CD14-positive monocyte (primary cell): ENCODE data around the gene RTL10. TPM values are rescaled to one million over a fixed set of nuclear protein-coding genes. Genes with fewer than 3 reads are reported as not detected.

Experiments
- DNase-seq, 3 donors: peaks; one replicate each; pipeline ENCODE4 v3.0.0-alpha.2; 2011 to 2022
- H2AFZ ChIP-seq: 2 replicates; pipeline ENCODE4 v1.6.0; 2012; ENCODE audit warnings: mild to moderate bottlenecking, low read depth, low read length, inconsistent platforms; ENCODE audit not compliant: insufficient read depth, poor library complexity, severe bottlenecking
- H3K27ac ChIP-seq, 2 donors: 1 replicate in 1 of 2; 2 replicates in 1 of 2; pipeline ENCODE4 v1.5.1; 2012 to 2013; ENCODE audit warnings: low read length in 2 of 2, control low read depth in 1 of 2, inconsistent platforms in 1 of 2, low read depth in 1 of 2, mild to moderate bottlenecking in 1 of 2
- H3K27me3 ChIP-seq, 2 donors: one replicate each; pipeline versions ENCODE4 v1.6.0 to v1.6.1; 2011 to 2013; ENCODE audit warnings: low read length in 2 of 2; ENCODE audit not compliant: control insufficient read depth in 2 of 2, insufficient read depth in 2 of 2
- H3K36me3 ChIP-seq, 2 donors: replicated peaks in 1 of 2; 1 replicate in 1 of 2; 2 replicates in 1 of 2; pipeline versions ENCODE4 v1.5.1 to v1.6.1; 2012 to 2013; ENCODE audit warnings: low read length in 2 of 2, control low read depth in 1 of 2, inconsistent platforms in 1 of 2, mild to moderate bottlenecking in 1 of 2; ENCODE audit not compliant: insufficient read depth in 2 of 2, control insufficient read depth in 1 of 2
- H3K4me1 ChIP-seq, 2 donors: 1 replicate in 1 of 2; 2 replicates in 1 of 2; pipeline versions ENCODE4 v1.5.1 to v1.6.1; 2012 to 2013; ENCODE audit warnings: low read length in 2 of 2, control low read depth in 1 of 2, inconsistent platforms in 1 of 2, mild to moderate bottlenecking in 1 of 2, moderate library complexity in 1 of 2; ENCODE audit not compliant: insufficient read depth in 2 of 2, control insufficient read depth in 1 of 2
- H3K4me2 ChIP-seq: replicated peaks from 2 replicates; pipeline ENCODE3; 2012; ENCODE audit warnings: low read length, moderate library complexity, mild to moderate bottlenecking; ENCODE audit not compliant: poor library complexity, severe bottlenecking; ENCODE audit errors: extremely low read depth
- H3K4me3 ChIP-seq, 3 experiments: fragments of 200-600 bp in 1 of 3; sonication (generic) in 1 of 3; replicated peaks in 1 of 3; 1 replicate in 2 of 3; 2 replicates in 1 of 3; pipeline ENCODE4 v1.5.1; 2011 to 2013; ENCODE audit warnings: low read length in 3 of 3, mild to moderate bottlenecking in 3 of 3, control low read depth in 2 of 3, low read depth in 2 of 3, inconsistent platforms in 1 of 3, moderate library complexity in 1 of 3
- H3K79me2 ChIP-seq: 2 replicates; pipeline ENCODE4 v1.6.0; 2012; ENCODE audit warnings: mild to moderate bottlenecking, control low read depth, inconsistent platforms, low read length, moderate library complexity; ENCODE audit not compliant: insufficient read depth
- H3K9ac ChIP-seq: 2 replicates; pipeline ENCODE4 v1.6.0; 2017; ENCODE audit warnings: low read length, mild to moderate bottlenecking; ENCODE audit not compliant: insufficient read depth, poor library complexity, severe bottlenecking
- H3K9me3 ChIP-seq, 2 donors: replicated peaks in 1 of 2; 1 replicate in 1 of 2; 2 replicates in 1 of 2; pipeline versions ENCODE4 v1.5.1 to v1.6.1; 2012 to 2013; ENCODE audit warnings: low read length in 2 of 2, control low read depth in 1 of 2; ENCODE audit not compliant: control insufficient read depth in 1 of 2, insufficient read depth in 1 of 2
- H4K20me1 ChIP-seq: 2 replicates; pipeline ENCODE4 v1.6.0; 2012; ENCODE audit warnings: mild to moderate bottlenecking, low read length, control low read depth, moderate library complexity; ENCODE audit not compliant: insufficient read depth
- H3K27ac Mint-ChIP-seq, 7 donors: one replicate each; pipeline ENCODE4 v1.8.0; 2020; ENCODE audit warnings: mild to moderate bottlenecking in 7 of 7, mixed read lengths in 7 of 7, moderate library complexity in 6 of 7, inconsistent platforms in 2 of 7
- H3K27me3 Mint-ChIP-seq, 3 donors: one replicate each; pipeline ENCODE4 v1.8.0; 2021 to 2022; ENCODE audit warnings: low read depth in 3 of 3, mild to moderate bottlenecking in 3 of 3, mixed read lengths in 3 of 3, moderate library complexity in 3 of 3, inconsistent platforms in 1 of 3
- H3K36me3 Mint-ChIP-seq, 2 donors: one replicate each; pipeline ENCODE4 v1.8.0; 2020; ENCODE audit warnings: mixed read lengths in 2 of 2, inconsistent platforms in 1 of 2, mild to moderate bottlenecking in 1 of 2
- H3K4me1 Mint-ChIP-seq: one replicate; pipeline ENCODE4 v1.8.0; 2020; ENCODE audit warnings: mild to moderate bottlenecking, mixed read lengths
- H3K4me3 Mint-ChIP-seq, 2 donors: one replicate each; pipeline ENCODE4 v1.8.0; 2020; ENCODE audit warnings: mild to moderate bottlenecking in 2 of 2, mixed read lengths in 2 of 2, moderate library complexity in 1 of 2
- H3K9me3 Mint-ChIP-seq, 7 donors: one replicate each; pipeline ENCODE4 v1.8.0; 2020 to 2022; ENCODE audit warnings: mixed read lengths in 7 of 7, mild to moderate bottlenecking in 6 of 7, moderate library complexity in 6 of 7, inconsistent platforms in 2 of 7
- CTCF ChIP-seq: fragments of 200-600 bp; IDR thresholded peaks from one replicate; pipeline ENCODE4 v1.8.0; 2022; ENCODE audit warnings: antibody characterized with exemption, mild to moderate bottlenecking
- WGBS: methylation state at CpG from one replicate; pipeline ENCODE4 v1.1.5; 2013; ENCODE audit warnings: missing lambda C conversion rate; ENCODE audit not compliant: insufficient coverage; 5-methylcytosine and 5-hydroxymethylcytosine counted together
- intact Hi-C, 2 donors: fragments of 100-400 bp; cut with micrococcal nuclease; formaldehyde crosslinking; loops; one replicate each; pipeline versions ENCODE4 v1.15.0 to v1.15.1; 2023
- polyA plus RNA-seq, 3 donors: library from polyadenylated mRNA; depleted of rRNA in 1 of 3; unstranded in 2 of 3; stranded (reverse) in 1 of 3; fragments of 300-500 nt in 2 of 3; fragments of >200 nt in 1 of 3; fragmentation: Illumina TruSeq in 2 of 3; gene quantifications; 1 replicate in 2 of 3; 2 replicates in 1 of 3; pipeline ENCODE4 v1.2.3, GENCODE V29; 2012 to 2021

Gene RTL10
- polyA plus RNA-seq, 3 donors = 1.4 to 6.5 (median 1.5) TPM

GRCh38 chr22:19900707-19901436, 46.2 kb upstream of the RTL10 start:
- Histone ChIP-seq H3K9ac (no peak overlapping the region), H3K36me3 (peaks cover 72 to 99% of the 10 kb centered on the region in 2 donors)
- peaks cover 0 to 4% (median 2%) of the 10 kb centered on the region in 3 donors for H3K27me3 Mint-ChIP-seq

More at GRCh38 chr22:19900707-19901436, 46.2 kb upstream of the RTL10 start:
- Histone ChIP-seq H3K79me2 (no peaks in the 10 kb centered on the region), H3K4me1 (no peaks in the 10 kb centered on the region), H3K27ac (no peak overlapping the region), H3K9me3 (no peaks in the 10 kb centered on the region), H3K4me2 (no peak overlapping the region), H3K27me3 (no peaks in the 10 kb centered on the region), H3K4me3 (no peak overlapping the region), H4K20me1 (peaks cover 6% of the 10 kb centered on the region), H2AFZ (no peak overlapping the region)
- Mint-ChIP-seq H3K36me3 (peaks cover 62 to 88% of the 10 kb centered on the region in 2 donors), H3K9me3 (no peaks in the 10 kb centered on the region), H3K4me3 (no peak overlapping the region), H3K27ac (no peak overlapping the region), H3K4me1 (no peaks in the 10 kb centered on the region)
- TF ChIP-seq CTCF = no peak
- WGBS = 93% methylated on average over 13 of the region's 13 CpGs
- no peak for DNase-seq
- intact Hi-C loops = no loop called here
